PC-3 (cell line): ENCODE measurements around the gene GRIP1. TPM values are rescaled to one million over a fixed set of nuclear protein-coding genes. Genes with fewer than 3 reads are reported as not detected.

Experiments used
- ATAC-seq: fragments of 200-7000 bp; cut with Tn5 transposase; 2 replicates; pipeline ENCODE4 v1.9.1; 2020; ENCODE audit warnings: mild to moderate bottlenecking, moderate library complexity
- BruUV-seq: library from RNA; stranded (reverse); fragments of 400-500 nt; replicated peaks from 2 replicates; lab custom pipeline; 2021; lab: Mats Ljungman, UMichigan
- CTCF ChIA-PET: fragments of 300-600 bp; sonication (Branson Sonifier 250); formaldehyde crosslinking; loops from one replicate; lab custom pipeline; 2022; ENCODE audit warnings: antibody characterized with exemption; lab: Charles Lee
- POLR2A ChIA-PET: fragments of 300-600 bp; sonication (Branson Sonifier 250); formaldehyde crosslinking; loops from one replicate; lab custom pipeline; 2022; ENCODE audit warnings: antibody characterized with exemption; ENCODE audit not compliant: unreplicated experiment; lab: Charles Lee
- DNase-seq: peaks from one replicate; pipeline ENCODE4 v3.0.0-alpha.2; 2015
- H2AFZ ChIP-seq: fragments of 300-600 bp; sonication (generic); 2 replicates; pipeline ENCODE4 v1.6.0; 2016; ENCODE audit warnings: antibody characterized with exemption, low read length
- H3F3A ChIP-seq: fragments of 300-600 bp; sonication (generic); one replicate; pipeline ENCODE4 v1.6.0; 2017; ENCODE audit warnings: antibody characterized with exemption, low read length, control low read depth, mild to moderate bottlenecking; ENCODE audit not compliant: unreplicated experiment
- H3K27ac ChIP-seq: fragments of 300-600 bp; sonication (generic); 2 replicates; pipeline ENCODE4 v1.5.1; 2016; ENCODE audit warnings: mild to moderate bottlenecking, low read length
- H3K27me3 ChIP-seq: fragments of 300-600 bp; sonication (generic); 2 replicates; pipeline ENCODE4 v1.6.1; 2016; ENCODE audit warnings: low read length, mixed read lengths
- H3K36me3 ChIP-seq: fragments of 300-600 bp; sonication (generic); 2 replicates; pipeline ENCODE4 v1.6.1; 2016; ENCODE audit warnings: low read depth, mixed run types, low read length, mixed read lengths
- H3K4me1 ChIP-seq: fragments of 300-600 bp; sonication (generic); 2 replicates; pipeline ENCODE4 v1.5.1; 2016; ENCODE audit warnings: low read length; ENCODE audit not compliant: insufficient read depth
- H3K4me2 ChIP-seq: fragments of 300-600 bp; sonication (generic); 2 replicates; pipeline ENCODE4 v1.6.0; 2016; ENCODE audit warnings: low read length
- H3K4me3 ChIP-seq: fragments of 300-600 bp; sonication (generic); 2 replicates; pipeline ENCODE4 v1.5.1; 2016; ENCODE audit warnings: mild to moderate bottlenecking, low read length, mixed read lengths
- H3K79me2 ChIP-seq: fragments of 300-600 bp; sonication (generic); 2 replicates; pipeline ENCODE4 v1.6.1; 2017; ENCODE audit warnings: low read length, mixed read lengths
- H3K9ac ChIP-seq: fragments of 300-600 bp; sonication (generic); 2 replicates; pipeline ENCODE4 v1.6.0; 2016; ENCODE audit warnings: mild to moderate bottlenecking, low read length
- H3K9me2 ChIP-seq: fragments of 300-600 bp; sonication (generic); replicated peaks from 2 replicates; pipeline ENCODE4 v1.6.1; 2016; ENCODE audit warnings: mixed run types, low read length, mixed read lengths
- H3K9me3 ChIP-seq: fragments of 300-600 bp; sonication (generic); 2 replicates; pipeline ENCODE4 v1.6.1; 2016; ENCODE audit warnings: low read length, mixed read lengths
- H4K20me1 ChIP-seq: fragments of 300-600 bp; sonication (generic); 2 replicates; pipeline ENCODE4 v1.6.1; 2016; ENCODE audit warnings: low read length, mixed read lengths
- EZH2 ChIP-seq: fragments of 300-600 bp; sonication (generic); IDR thresholded peaks from one replicate; pipeline ENCODE4 v1.6.1; 2017; ENCODE audit warnings: antibody characterized with exemption, mild to moderate bottlenecking, low read length; ENCODE audit not compliant: unreplicated experiment
- EZH2phosphoT487 ChIP-seq: fragments of 300-600 bp; sonication (generic); IDR thresholded peaks from 2 replicates; pipeline ENCODE4 v1.6.1; 2018; ENCODE audit warnings: mild to moderate bottlenecking, antibody characterized with exemption, low read length, borderline replicate concordance
- intact Hi-C: fragments of 100-400 bp; cut with micrococcal nuclease; formaldehyde crosslinking; loops from 2 replicates; pipeline ENCODE4 v1.9.0; 2023
- total RNA-seq: library from RNA; depleted of rRNA; stranded (reverse); fragments of >200 nt; gene quantifications from 2 replicates; pipeline ENCODE4 v1.2.3, GENCODE V29; 2014
- TF ChIP-seq, protein P1 (sequence below): fragments of 300-600 bp; sonication (generic); conservative IDR thresholded peaks from 2 replicates; pipeline ENCODE4 v1.5.1; 2017; ENCODE audit warnings: antibody characterized with exemption, low read depth, mild to moderate bottlenecking, low read length

The GRIP1 gene
- total RNA-seq, 1 experiment from 2014 or later: 2.0 TPM

DNA sequence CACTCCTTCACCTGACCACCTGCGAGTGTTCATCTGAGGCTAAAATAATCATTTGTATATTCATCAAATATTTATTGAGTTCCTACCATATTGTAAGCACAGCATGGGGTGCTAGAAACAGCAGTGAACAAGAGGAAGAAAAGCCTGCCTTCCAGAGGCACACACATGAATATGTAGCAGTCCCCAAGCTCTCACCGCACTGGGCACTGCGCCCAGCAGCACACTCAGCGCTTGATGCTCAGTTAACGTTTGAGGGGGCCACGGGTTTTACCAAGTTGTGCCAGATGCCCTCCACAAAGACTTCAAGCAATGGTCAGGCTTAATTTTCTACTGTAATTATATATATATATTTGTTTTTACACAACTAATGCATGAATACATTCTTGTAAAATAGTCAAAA, 324.6 kb downstream of the GRIP1 start:
- H3K36me3 ChIP-seq: no peaks in the 10 kb centered on the region
- CTCF ChIA-PET: no interaction called here
- H3F3A ChIP-seq: no peaks in the 10 kb centered on the region
- H3K9me2 ChIP-seq: no peaks in the 10 kb centered on the region
- intact Hi-C loops: no loop called here
- H4K20me1 ChIP-seq: no peaks in the 10 kb centered on the region
- POLR2A ChIA-PET: no interaction called here
- H3K9ac ChIP-seq: no peak overlapping the region
- TF ChIP-seq EZH2 (no peak), EZH2phosphoT487 (no peak)
- TF ChIP-seq, protein P1, sequence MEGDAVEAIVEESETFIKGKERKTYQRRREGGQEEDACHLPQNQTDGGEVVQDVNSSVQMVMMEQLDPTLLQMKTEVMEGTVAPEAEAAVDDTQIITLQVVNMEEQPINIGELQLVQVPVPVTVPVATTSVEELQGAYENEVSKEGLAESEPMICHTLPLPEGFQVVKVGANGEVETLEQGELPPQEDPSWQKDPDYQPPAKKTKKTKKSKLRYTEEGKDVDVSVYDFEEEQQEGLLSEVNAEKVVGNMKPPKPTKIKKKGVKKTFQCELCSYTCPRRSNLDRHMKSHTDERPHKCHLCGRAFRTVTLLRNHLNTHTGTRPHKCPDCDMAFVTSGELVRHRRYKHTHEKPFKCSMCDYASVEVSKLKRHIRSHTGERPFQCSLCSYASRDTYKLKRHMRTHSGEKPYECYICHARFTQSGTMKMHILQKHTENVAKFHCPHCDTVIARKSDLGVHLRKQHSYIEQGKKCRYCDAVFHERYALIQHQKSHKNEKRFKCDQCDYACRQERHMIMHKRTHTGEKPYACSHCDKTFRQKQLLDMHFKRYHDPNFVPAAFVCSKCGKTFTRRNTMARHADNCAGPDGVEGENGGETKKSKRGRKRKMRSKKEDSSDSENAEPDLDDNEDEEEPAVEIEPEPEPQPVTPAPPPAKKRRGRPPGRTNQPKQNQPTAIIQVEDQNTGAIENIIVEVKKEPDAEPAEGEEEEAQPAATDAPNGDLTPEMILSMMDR: no peak
- H3K4me3 ChIP-seq: no peak overlapping the region
- ATAC-seq: no peak
- H3K9me3 ChIP-seq: no peaks in the 10 kb centered on the region
- no peak for DNase-seq
- H3K27ac ChIP-seq: no peak overlapping the region
- no peak overlapping the region for H2AFZ ChIP-seq
- H3K4me2 ChIP-seq: no peak overlapping the region
- H3K4me1 ChIP-seq: no peaks in the 10 kb centered on the region
- H3K27me3 ChIP-seq: no peaks in the 10 kb centered on the region
- H3K79me2 ChIP-seq: no peaks in the 10 kb centered on the region
- BruUV-seq: no TSS peak

DNA sequence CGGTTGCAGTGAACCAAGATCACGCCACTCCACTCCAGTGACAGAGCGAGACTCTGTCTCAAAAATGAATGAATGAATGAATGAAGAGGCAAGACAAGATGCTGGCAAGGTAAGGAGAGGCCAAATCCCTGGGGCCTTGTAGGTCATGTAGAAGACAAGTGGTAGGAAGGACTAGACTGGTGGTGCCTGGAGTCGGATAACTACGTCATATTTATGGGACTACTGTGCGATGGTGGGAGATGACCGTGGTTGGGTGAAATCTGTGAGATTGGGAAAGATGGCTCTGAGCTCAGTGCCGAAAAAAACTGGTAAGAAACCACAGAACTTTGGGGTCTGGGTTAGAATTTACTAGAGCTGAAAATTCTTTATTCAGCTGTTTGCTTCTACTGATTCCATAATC, 326.0 kb downstream of the GRIP1 start:
- ATAC-seq (no peak), DNase-seq (no peak)
- Histone ChIP-seq H3F3A (no peaks in the 10 kb centered on the region), H3K4me1 (no peaks in the 10 kb centered on the region), H3K36me3 (no peaks in the 10 kb centered on the region), H2AFZ (no peak overlapping the region), H3K9me2 (no peaks in the 10 kb centered on the region), H3K79me2 (no peaks in the 10 kb centered on the region), H4K20me1 (no peaks in the 10 kb centered on the region), H3K4me3 (no peak overlapping the region), H3K27me3 (no peaks in the 10 kb centered on the region), H3K27ac (no peak overlapping the region), H3K4me2 (no peak overlapping the region), H3K9ac (no peak overlapping the region), H3K9me3 (no peaks in the 10 kb centered on the region)
- intact Hi-C loops: no loop called here
- POLR2A ChIA-PET: no interaction called here
- BruUV-seq: no TSS peak
- TF ChIP-seq EZH2: no peak
- TF ChIP-seq EZH2phosphoT487: no peak
- CTCF ChIA-PET: interaction anchor here (0.5 to 1.1 kb wide), 3 partner anchors 23 to 203 kb away, joined by 3 to 4 read pairs (median 3); no protein-coding TSS in a partner anchor

DNA sequence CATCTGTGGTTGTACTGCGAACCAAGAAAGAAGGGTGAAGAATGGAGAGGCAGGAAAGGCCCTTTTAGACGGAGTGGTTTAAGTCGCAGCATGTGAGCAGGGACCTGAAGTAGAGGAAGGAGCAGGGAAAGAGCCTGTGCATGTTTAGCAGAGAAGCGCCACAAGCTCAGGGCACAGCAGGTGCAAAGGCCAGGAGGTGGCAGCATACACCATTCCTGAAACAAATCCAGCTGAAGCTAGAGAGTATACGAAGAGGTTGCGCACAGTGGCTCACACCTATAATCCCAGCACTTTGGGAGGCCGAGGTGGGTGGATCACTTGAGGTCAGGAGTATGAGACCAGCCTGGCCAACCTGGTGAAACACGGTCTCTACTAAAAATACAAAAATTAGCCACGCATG, 326.7 kb downstream of the GRIP1 start:
- ChIA-PET CTCF (interaction anchor here (0.5 to 1.1 kb wide), 6 partner anchors 24 to 342 kb away, joined by 3 to 4 read pairs (median 3); no protein-coding TSS in a partner anchor), POLR2A (no interaction called here)
- Histone ChIP-seq H3K36me3 (no peaks in the 10 kb centered on the region), H3K4me3 (no peak overlapping the region), H3K4me1 (no peaks in the 10 kb centered on the region), H3K9ac (no peak overlapping the region), H3K79me2 (no peaks in the 10 kb centered on the region), H2AFZ (no peak overlapping the region), H3K4me2 (no peak overlapping the region), H3F3A (no peaks in the 10 kb centered on the region), H3K27me3 (no peaks in the 10 kb centered on the region), H3K9me3 (no peaks in the 10 kb centered on the region), H3K27ac (no peak overlapping the region), H4K20me1 (no peaks in the 10 kb centered on the region), H3K9me2 (no peaks in the 10 kb centered on the region)
- intact Hi-C loops: no loop called here
- ATAC-seq (peak; percentile 69), DNase-seq (peak; percentile 54)
- TF ChIP-seq EZH2phosphoT487: no peak
- TF ChIP-seq, protein P1: peak; percentile 55
- no TSS peak for BruUV-seq
